ENCODE measurements around the gene DUSP5.

GRCh38 chr10:110448682-110449418 is 48.9 kb upstream of the DUSP5 start:
- TF ChIP-seq CTCF (IDR thresholded peaks at IDR 0.05) (no peak), POLR2AphosphoS5 (IDR thresholded peaks at IDR 0.05; ENCODE audit: low read depth, low read length) (no peak), SIN3A (IDR thresholded peaks at IDR 0.05; ENCODE audit: borderline replicate concordance, insufficient read depth, low read depth, low read length) (no peak), REST (IDR thresholded peaks at IDR 0.05; ENCODE audit: insufficient read depth in 1 of 2, low read depth in 2 of 2, low read length in 1 of 2) (no peak)
